AG20443 (cell line): ENCODE measurements around the gene OLFML2A.

ENCODE experiments used
- DNase-seq: peaks from one replicate; pipeline ENCODE4 v3.0.0; 2012; ENCODE audit warnings: low spot score, mixed read lengths

The OLFML2A gene

DNA sequence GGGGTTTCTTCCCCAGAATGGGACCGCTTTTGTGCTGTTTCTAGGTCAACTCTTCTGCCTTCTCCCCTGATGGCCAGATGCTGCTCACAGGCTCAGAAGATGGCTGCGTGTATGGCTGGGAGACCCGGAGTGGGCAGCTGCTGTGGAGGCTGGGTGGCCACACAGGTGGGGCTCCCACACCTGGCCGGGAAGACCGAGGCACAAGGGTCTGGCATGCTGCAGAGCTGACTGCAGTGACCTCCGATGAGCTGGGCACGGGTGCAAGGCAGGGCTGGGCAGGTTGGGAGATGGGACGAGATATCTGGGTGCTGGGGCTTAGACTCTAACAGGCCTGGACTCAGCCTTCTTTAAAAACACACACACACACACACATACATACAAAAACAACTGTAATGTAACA is 77.2 kb downstream of the OLFML2A start:
- no peak for DNase-seq

GRCh38 chr9:124854822-124855221 is 77.9 kb downstream of the OLFML2A start:
- no peak for DNase-seq

DNA sequence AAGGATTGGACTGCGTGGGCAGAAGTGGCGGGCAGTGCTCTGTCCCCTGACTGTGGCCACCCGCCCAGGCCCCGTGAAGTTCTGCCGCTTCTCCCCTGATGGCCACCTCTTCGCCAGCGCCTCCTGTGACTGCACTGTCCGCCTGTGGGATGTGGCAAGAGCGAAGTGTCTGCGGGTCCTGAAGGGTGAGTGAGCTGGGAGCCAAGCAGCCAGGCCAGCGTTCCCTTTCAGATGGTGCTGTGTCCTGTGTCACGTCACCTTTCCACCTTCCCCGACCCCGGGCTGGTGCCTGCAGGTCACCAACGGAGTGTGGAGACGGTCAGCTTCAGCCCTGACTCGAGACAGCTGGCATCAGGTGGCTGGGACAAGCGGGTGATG is 78.6 kb downstream of the OLFML2A start:
- no peak for DNase-seq

GRCh38 chr9:124855944-124856765 is 79.2 kb downstream of the OLFML2A start:
- peak; percentile 47 for DNase-seq

GRCh38 chr9:124857533-124858162 is 80.7 kb downstream of the OLFML2A start:
- DNase-seq = no peak

DNA sequence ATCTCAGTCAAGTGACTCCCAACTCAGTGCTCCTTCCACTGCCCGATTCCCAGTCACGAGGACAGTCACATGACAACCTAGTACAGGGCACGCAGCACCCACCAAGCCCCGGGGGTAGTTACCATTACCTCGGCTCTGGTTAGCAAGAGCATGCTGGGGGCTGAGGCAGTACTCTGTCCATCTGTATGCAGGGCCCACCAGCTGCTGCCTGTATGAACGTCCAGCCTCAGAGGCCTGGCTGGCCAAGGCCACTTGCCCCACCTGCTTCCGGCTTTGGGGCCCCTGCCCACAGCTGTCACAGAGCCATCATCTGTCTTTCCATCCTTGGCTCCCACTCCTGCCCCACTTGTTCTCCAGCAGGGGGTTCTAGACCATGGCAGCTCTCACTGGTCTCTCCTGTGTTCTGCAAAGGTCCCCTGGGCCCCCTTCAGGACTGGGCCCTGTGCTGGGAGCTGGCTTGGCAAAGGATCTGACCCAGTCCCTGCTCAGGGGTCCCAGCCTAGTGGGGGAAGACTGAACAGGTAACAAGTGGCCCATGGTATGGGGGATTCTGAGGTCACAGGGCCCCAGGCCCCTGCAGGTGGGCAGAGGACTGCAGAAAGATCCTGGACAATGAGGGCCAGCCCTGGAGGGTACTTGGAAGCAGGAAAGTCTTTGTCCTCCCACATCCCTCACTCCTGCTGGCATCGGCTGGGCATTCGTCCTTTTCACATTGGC is 81.6 kb downstream of the OLFML2A start:
- DNase-seq = no peak

DNA sequence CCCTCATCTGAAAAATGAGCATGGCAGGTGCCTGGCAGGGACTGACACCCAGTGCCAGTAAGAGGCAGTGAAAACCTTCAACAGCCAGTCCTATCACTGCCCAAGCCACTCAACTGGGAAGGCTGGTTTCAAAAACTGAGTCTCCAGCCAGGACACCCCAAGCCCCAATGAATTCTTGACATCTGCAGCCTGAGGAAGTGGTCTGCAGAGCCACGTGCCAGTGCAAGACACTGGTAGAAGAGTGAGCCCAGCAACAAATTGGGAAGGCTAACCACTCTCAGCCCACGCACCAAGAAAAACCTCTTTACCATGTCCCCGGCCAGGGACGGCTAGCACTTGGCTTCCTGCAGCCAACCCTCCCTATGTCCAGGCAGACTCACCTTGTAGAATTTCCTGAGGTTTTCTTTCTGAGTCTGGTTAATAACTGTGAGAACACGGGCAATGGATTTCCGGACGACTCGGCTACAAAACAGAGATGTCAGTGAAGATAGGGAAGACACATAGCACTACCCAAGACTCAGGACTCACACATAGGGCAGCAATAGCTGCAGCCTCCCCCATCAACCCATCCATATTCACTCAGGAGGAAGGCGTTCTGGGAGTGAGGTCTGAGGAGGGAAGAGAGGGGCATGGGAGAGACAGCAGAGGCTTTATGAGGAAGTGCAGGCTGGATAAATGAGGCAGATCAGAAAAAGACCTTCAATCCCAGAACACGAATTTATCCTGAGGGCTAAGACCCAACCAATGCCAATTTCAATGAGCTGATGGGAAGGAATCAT is 83.1 kb downstream of the OLFML2A start:
- DNase-seq = no peak

DNA sequence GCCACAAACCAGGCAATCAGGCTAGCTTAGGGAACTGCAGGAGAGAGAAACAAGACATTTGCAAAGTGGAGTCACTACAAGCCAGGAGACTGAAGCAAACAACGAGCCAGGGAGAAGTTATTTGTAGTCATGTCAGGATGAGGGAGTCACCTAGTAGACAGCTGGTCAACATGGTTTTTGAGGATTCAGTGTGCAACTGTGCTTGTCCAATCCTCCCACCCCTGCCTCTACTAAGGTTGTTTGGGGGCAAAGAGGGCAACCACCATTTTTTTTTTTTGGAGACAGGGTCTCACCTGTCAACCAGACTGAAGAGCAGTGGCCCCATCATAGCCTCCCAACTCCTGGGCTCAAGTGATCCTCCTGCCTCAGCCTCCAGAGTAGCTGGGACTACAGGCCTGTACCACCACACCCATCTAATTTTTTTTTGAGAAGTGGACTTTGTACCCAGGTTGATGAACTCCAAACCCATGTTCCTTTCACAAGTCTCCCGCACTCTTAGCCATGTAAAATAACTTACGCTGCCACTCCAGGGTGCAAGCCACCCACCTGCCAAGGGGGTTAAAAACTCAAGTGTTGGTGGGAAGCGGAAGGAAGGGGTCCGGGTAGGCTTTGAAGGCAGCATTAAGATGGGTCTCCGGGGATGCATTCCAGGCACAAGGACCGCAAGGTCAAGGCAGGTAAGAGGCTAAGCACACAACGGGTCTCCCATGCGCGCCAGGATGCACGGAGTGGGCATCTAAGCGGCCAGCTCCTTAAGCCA is 83.8 kb downstream of the OLFML2A start:
- DNase-seq = no peak

DNA sequence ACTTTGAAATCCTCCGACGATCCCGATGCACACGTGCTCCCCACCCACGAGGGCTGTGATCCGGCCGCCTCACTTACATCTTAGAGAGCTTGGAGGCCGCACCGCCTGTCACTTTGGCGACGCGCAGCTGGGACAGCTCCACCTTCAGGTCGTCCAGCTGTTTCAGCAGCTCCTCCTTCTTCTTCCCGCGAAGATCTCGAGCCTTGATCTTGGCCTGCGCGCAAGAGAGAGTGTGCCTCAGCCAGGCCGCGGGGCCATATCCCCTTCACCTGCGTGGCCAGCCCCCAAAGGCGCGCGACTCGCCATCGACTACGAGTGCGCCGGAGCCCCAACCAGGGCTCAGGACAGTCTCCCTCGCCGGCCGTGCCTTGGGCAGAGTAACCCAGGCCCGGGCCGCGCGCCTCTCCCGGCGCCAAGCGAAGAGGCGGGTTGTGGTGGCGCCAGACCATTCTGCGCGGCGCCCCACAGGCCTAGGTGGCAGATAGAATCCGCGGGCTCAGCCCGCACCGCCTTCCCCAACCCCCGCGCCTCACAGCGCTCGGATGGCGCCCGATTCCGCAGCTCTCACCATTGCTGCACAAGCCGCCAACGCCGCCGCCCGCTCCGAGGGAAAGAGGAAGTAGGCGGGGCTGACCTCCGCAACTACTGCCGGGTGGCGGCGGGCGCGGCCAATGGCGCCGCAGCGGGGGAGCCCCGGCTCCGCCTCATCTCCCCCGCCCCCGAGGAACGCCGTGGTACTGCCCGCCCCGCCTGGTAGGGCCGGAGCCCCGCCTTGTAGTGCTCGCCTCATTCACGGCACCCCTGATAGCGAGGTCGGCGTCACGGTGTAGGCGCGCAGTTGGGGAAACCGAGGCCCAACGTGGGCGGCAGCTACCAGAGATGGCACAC is 84.7 kb downstream of the OLFML2A start, which contains the start of the genes ARPC5L and RPL35:
TSS of gene ARPC5L (plus strand) at position 789 of the 888 bp plus-strand sequence. CDS start 7,161 bp downstream, outside the sequence.
TSS of gene RPL35 (minus strand) at position 616 of the 888 bp plus-strand sequence. CDS start at position 571, 45 bp downstream.
- peak; percentile 99 for DNase-seq

DNA sequence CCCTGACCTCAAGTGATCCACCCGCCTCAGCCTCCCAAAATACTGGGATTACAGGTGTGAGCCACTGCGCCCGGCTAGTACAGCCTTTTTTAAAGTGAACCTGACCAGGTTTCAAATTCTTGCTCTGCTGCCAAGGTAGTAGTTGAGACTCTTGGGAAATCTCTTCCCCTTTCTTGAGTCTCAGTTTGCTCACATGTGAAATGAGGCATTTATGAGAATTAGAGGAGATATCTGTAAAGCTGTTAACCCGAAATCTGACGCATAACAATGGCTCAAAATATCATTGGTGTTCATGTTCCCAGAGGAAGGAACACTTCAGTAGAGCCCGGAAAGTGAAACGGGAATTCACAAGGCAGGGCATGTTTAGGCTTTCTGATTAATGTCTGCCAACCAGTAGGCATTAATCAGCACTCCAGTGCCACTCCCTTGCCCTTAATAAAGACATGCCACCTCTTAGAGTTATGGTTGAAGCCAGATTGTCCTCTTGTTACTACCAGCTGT is 86.5 kb downstream of the OLFML2A start:
- no peak for DNase-seq
